Measurements from ENCODE around the gene SIPA1L3.

Gene SIPA1L3

DNA sequence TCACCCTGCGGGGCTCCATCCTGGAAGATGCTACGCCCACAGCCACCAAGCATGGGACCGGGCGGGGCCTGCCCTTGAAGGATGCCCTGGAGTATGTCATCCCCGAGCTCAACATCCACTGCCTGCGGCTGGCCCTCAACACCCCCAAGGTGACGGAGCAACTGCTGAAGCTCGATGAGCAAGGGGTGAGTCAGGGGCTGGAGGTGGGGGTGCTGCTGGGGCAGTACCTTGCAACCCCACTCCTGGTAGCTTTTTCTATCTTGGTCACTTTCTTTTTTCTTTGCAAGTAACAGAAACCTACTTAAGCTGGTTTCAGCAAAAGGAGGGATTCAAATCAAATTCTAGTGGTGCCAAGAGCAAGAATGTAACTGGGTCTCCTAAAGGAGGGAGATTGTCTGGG is 193.0 kb downstream of the SIPA1L3 start (continued):
- TF ChIP-seq ZNF70 (CRISPR knock-in tag; IDR thresholded peaks at IDR 0.05) (no peak), ZFP3 (CRISPR knock-in tag; IDR thresholded peaks at IDR 0.05) (no peak), OSR1 (CRISPR knock-in tag; IDR thresholded peaks at IDR 0.05) (no peak), ISL1 (CRISPR knock-in tag; IDR thresholded peaks at IDR 0.05) (no peak)

DNA sequence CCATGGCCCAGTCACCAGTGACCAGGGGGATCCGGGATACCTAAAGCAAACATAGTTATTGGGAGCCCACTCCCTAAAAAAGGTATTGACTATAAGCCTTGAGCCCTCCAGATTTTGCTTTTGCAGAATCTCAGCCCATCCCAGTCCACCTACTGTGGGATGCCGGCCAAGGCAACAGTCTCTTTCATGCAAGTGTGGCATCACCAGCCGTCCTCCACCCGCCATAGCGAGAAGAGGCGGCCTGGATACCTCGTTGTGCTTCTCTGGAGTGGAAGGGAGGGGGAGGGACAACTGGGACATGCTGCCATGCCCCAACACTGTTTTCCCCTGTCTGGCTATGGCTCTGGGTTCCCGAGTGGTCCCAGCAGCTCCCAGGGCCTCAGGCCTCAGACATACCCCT is 193.6 kb downstream of the SIPA1L3 start:
- no peak for ATAC-seq
- TF ChIP-seq ESRRG (CRISPR knock-in tag; IDR thresholded peaks at IDR 0.05) = no peak
- no peak for TF ChIP-seq TCF4 (CRISPR knock-in tag; IDR thresholded peaks at IDR 0.05; ENCODE audit: borderline replicate concordance)
- no peak for TF ChIP-seq BACH2 (CRISPR knock-in tag; IDR thresholded peaks at IDR 0.05; ENCODE audit: borderline replicate concordance)
- TF ChIP-seq, protein P1, sequence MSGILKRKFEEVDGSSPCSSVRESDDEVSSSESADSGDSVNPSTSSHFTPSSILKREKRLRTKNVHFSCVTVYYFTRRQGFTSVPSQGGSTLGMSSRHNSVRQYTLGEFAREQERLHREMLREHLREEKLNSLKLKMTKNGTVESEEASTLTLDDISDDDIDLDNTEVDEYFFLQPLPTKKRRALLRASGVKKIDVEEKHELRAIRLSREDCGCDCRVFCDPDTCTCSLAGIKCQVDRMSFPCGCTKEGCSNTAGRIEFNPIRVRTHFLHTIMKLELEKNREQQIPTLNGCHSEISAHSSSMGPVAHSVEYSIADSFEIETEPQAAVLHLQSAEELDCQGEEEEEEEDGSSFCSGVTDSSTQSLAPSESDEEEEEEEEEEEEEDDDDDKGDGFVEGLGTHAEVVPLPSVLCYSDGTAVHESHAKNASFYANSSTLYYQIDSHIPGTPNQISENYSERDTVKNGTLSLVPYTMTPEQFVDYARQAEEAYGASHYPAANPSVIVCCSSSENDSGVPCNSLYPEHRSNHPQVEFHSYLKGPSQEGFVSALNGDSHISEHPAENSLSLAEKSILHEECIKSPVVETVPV (CRISPR knock-in tag; IDR thresholded peaks at IDR 0.05) = no peak
- TF ChIP-seq ISL1 (CRISPR knock-in tag; IDR thresholded peaks at IDR 0.05) = no peak
- TF ChIP-seq ARNTL (CRISPR knock-in tag; IDR thresholded peaks at IDR 0.05; ENCODE audit: borderline replicate concordance, low read depth) = no peak
- TF ChIP-seq ZNF8 (CRISPR knock-in tag; IDR thresholded peaks at IDR 0.05) = no peak
- TF ChIP-seq ZFP30 (CRISPR knock-in tag; IDR thresholded peaks at IDR 0.05) = no peak
- TF ChIP-seq GLIS3 (CRISPR knock-in tag; IDR thresholded peaks at IDR 0.05) = no peak
- TF ChIP-seq, protein P2, sequence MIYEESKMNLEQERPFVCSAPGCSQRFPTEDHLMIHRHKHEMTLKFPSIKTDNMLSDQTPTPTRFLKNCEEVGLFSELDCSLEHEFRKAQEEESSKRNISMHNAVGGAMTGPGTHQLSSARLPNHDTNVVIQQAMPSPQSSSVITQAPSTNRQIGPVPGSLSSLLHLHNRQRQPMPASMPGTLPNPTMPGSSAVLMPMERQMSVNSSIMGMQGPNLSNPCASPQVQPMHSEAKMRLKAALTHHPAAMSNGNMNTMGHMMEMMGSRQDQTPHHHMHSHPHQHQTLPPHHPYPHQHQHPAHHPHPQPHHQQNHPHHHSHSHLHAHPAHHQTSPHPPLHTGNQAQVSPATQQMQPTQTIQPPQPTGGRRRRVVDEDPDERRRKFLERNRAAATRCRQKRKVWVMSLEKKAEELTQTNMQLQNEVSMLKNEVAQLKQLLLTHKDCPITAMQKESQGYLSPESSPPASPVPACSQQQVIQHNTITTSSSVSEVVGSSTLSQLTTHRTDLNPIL (CRISPR knock-in tag; IDR thresholded peaks at IDR 0.05; ENCODE audit: low read depth) = no peak
- no peak for TF ChIP-seq TOX (CRISPR knock-in tag; IDR thresholded peaks at IDR 0.05; ENCODE audit: borderline replicate concordance)
- no peak for TF ChIP-seq ZNF70 (CRISPR knock-in tag; IDR thresholded peaks at IDR 0.05)

DNA sequence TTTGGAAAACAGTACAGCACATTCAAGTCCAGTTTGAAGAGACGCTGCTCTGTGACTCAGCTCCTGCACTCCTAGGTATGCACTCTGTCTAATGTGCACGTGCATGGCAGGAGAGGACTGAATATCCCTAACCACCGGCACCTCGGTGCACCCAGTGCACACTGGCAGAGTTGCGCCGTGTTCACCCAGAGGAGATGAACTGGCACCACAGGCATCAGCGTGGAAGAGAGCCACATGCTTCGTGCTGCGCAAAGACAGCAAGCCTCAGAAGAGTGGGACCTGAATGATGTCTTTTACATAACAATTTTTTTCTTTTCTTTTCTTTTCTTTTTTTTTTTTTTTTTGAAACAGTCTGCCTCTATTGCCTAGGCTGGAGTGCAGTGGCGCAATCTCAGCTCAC is 194.7 kb downstream of the SIPA1L3 start:
- ATAC-seq = no peak
- TF ChIP-seq, protein P2 (CRISPR knock-in tag; IDR thresholded peaks at IDR 0.05; ENCODE audit: low read depth) = no peak
- TF ChIP-seq, protein P3, sequence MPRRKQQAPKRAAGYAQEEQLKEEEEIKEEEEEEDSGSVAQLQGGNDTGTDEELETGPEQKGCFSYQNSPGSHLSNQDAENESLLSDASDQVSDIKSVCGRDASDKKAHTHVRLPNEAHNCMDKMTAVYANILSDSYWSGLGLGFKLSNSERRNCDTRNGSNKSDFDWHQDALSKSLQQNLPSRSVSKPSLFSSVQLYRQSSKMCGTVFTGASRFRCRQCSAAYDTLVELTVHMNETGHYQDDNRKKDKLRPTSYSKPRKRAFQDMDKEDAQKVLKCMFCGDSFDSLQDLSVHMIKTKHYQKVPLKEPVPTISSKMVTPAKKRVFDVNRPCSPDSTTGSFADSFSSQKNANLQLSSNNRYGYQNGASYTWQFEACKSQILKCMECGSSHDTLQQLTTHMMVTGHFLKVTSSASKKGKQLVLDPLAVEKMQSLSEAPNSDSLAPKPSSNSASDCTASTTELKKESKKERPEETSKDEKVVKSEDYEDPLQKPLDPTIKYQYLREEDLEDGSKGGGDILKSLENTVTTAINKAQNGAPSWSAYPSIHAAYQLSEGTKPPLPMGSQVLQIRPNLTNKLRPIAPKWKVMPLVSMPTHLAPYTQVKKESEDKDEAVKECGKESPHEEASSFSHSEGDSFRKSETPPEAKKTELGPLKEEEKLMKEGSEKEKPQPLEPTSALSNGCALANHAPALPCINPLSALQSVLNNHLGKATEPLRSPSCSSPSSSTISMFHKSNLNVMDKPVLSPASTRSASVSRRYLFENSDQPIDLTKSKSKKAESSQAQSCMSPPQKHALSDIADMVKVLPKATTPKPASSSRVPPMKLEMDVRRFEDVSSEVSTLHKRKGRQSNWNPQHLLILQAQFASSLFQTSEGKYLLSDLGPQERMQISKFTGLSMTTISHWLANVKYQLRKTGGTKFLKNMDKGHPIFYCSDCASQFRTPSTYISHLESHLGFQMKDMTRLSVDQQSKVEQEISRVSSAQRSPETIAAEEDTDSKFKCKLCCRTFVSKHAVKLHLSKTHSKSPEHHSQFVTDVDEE (CRISPR knock-in tag; IDR thresholded peaks at IDR 0.05) = no peak
- TF ChIP-seq, protein P4, sequence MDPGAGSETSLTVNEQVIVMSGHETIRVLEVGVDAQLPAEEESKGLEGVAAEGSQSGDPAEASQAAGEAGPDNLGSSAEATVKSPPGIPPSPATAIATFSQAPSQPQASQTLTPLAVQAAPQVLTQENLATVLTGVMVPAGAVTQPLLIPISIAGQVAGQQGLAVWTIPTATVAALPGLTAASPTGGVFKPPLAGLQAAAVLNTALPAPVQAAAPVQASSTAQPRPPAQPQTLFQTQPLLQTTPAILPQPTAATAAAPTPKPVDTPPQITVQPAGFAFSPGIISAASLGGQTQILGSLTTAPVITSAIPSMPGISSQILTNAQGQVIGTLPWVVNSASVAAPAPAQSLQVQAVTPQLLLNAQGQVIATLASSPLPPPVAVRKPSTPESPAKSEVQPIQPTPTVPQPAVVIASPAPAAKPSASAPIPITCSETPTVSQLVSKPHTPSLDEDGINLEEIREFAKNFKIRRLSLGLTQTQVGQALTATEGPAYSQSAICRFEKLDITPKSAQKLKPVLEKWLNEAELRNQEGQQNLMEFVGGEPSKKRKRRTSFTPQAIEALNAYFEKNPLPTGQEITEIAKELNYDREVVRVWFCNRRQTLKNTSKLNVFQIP (CRISPR knock-in tag; IDR thresholded peaks at IDR 0.05; ENCODE audit: borderline replicate concordance, low read depth) = no peak
- TF ChIP-seq ZFP30 (CRISPR knock-in tag; IDR thresholded peaks at IDR 0.05) = no peak
- TF ChIP-seq, protein P1 (CRISPR knock-in tag; IDR thresholded peaks at IDR 0.05) = no peak
- TF ChIP-seq CSDC2 (CRISPR knock-in tag; IDR thresholded peaks at IDR 0.05) = no peak
- TF ChIP-seq RARB (CRISPR knock-in tag; IDR thresholded peaks at IDR 0.05) = no peak
- no peak for TF ChIP-seq OSR1 (CRISPR knock-in tag; IDR thresholded peaks at IDR 0.05)
- TF ChIP-seq ZNF565 (CRISPR knock-in tag; conservative IDR thresholded peaks at IDR 0.05; ENCODE audit: low read depth) = no peak
- no peak for TF ChIP-seq ESRRG (CRISPR knock-in tag; IDR thresholded peaks at IDR 0.05)
- no peak for TF ChIP-seq ZNF8 (CRISPR knock-in tag; IDR thresholded peaks at IDR 0.05)
- TF ChIP-seq SNAI2 (CRISPR knock-in tag; IDR thresholded peaks at IDR 0.05) = no peak
- TF ChIP-seq ZC3H10 (CRISPR knock-in tag; IDR thresholded peaks at IDR 0.05) = no peak
- no peak for TF ChIP-seq GLIS3 (CRISPR knock-in tag; IDR thresholded peaks at IDR 0.05)
- TF ChIP-seq ISL1 (CRISPR knock-in tag; IDR thresholded peaks at IDR 0.05) = no peak
- TF ChIP-seq ZFP3 (CRISPR knock-in tag; IDR thresholded peaks at IDR 0.05) = no peak
